ENCODE results near the gene KCNMA1.

KCNMA1 gene

GRCh38 chr10:77548157-77548556 is 89.5 kb downstream of the KCNMA1 start:
- no peak for DNase-seq (ENCODE audit: extremely low read depth, low read depth)
- no peak for TF ChIP-seq CTCF (IDR thresholded peaks at IDR 0.05; ENCODE audit: low read depth, low read length)

GRCh38 chr10:77547307-77548050 is 90.1 kb downstream of the KCNMA1 start:
- DNase-seq (ENCODE audit: extremely low read depth, low read depth), result no peak
- no peak for TF ChIP-seq CTCF (IDR thresholded peaks at IDR 0.05; ENCODE audit: low read depth, low read length)

GRCh38 chr10:77546042-77546441 is 91.6 kb downstream of the KCNMA1 start:
- TF ChIP-seq CTCF (IDR thresholded peaks at IDR 0.05; ENCODE audit: low read depth, low read length), result no peak
- no peak for DNase-seq (ENCODE audit: extremely low read depth, low read depth)

- DNase-seq (ENCODE audit: extremely low read depth, low read depth), result no peak
- no peak for TF ChIP-seq CTCF (IDR thresholded peaks at IDR 0.05; ENCODE audit: low read depth, low read length)
These were observed 92.0 kb downstream of the KCNMA1 start for GRCh38 chr10:77545585-77545984.

GRCh38 chr10:77544617-77545016 is 93.0 kb downstream of the KCNMA1 start:
- TF ChIP-seq CTCF (IDR thresholded peaks at IDR 0.05; ENCODE audit: low read depth, low read length), result no peak
- DNase-seq (ENCODE audit: extremely low read depth, low read depth), result no peak

- no peak for TF ChIP-seq CTCF (IDR thresholded peaks at IDR 0.05; ENCODE audit: low read depth, low read length)
- DNase-seq (ENCODE audit: extremely low read depth, low read depth), result no peak
These were observed 94.8 kb downstream of the KCNMA1 start for GRCh38 chr10:77542710-77543259.

GRCh38 chr10:77541944-77542343 is 95.7 kb downstream of the KCNMA1 start:
- TF ChIP-seq CTCF (IDR thresholded peaks at IDR 0.05; ENCODE audit: low read depth, low read length), result no peak
- DNase-seq (ENCODE audit: extremely low read depth, low read depth), result no peak

Data from AG09319 (cell line).